Activated T-helper 17 cell treated with anti-CD3 and anti-CD28 coated beads, Interleukin-2, amount 50 U/mL, for 72 hours (primary cell): Measurements from ENCODE around the gene HEPACAM2. TPM values are rescaled to one million over a fixed set of nuclear protein-coding genes. Genes with fewer than 3 reads are reported as not detected.

Source experiments
- ATAC-seq: fragments of 150-1000 bp; cut with Tn5 transposase; replicated peaks from 2 replicates; pipeline ENCODE4 v1.10.0; 2021; ENCODE audit warnings: mild to moderate bottlenecking, moderate library complexity
- H3K27ac Mint-ChIP-seq: one replicate; pipeline ENCODE4 v1.8.0; 2022; ENCODE audit warnings: mixed read lengths
- H3K27me3 Mint-ChIP-seq: one replicate; pipeline ENCODE4 v1.8.0; 2022; ENCODE audit warnings: mixed read lengths
- H3K36me3 Mint-ChIP-seq: one replicate; pipeline ENCODE4 v1.8.0; 2022; ENCODE audit warnings: low read depth, mild to moderate bottlenecking, mixed read lengths
- H3K4me1 Mint-ChIP-seq: one replicate; pipeline ENCODE4 v1.8.0; 2022; ENCODE audit warnings: mixed read lengths
- H3K4me3 Mint-ChIP-seq: one replicate; pipeline ENCODE4 v1.8.0; 2022; ENCODE audit warnings: mild to moderate bottlenecking, mixed read lengths
- H3K9me3 Mint-ChIP-seq: one replicate; pipeline ENCODE4 v1.8.0; 2022; ENCODE audit warnings: mixed read lengths
- total RNA-seq, 2 donors: library from RNA; stranded (reverse); gene quantifications; one replicate each; pipeline ENCODE4 v1.2.3, GENCODE V29; 2022

The HEPACAM2 gene
- total RNA-seq, 2 donors from 2014 or later = not detected

DNA sequence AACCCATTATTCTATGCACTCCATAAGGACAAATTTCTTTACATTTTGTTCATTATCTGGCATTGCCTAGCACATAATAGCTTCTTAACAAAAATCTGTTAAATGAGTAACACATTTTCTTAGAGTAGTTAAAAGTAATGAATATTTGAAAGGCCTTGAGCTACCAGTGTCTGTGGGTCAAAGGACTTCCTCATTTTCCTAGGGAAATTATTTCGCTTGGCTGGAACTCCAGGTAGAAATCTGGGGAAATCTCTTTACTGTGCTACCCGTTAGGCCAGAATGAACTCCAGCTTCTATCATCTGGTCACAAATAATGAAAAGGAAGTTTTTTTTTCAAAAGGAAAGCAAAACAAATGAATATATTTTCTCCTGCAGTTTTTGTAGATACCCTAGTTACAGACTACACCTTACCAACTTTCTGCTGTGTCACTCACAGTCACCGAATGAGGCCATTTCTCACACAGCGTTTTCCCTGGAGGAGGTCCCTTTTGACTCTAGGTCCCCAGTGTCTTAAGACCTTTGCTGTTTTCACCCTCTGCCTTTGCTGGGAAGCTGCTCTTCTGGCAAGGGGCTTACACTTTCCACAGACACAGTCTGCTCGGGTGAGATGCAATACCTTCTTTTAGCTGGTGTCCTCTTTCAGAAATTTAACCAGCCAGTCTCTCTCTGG is 79.7 kb downstream of the HEPACAM2 start:
- peak overlapping the region; percentile 92 for H3K4me3 Mint-ChIP-seq
- peak overlapping the region; percentile 98 for H3K27ac Mint-ChIP-seq
- ATAC-seq = peak; percentile 65
- no peaks in the 10 kb centered on the region for H3K36me3 Mint-ChIP-seq
- no peaks in the 10 kb centered on the region for H3K27me3 Mint-ChIP-seq
- peaks cover 6% of the 10 kb centered on the region for H3K9me3 Mint-ChIP-seq
- H3K4me1 Mint-ChIP-seq = peaks cover 26% of the 10 kb centered on the region

- no peaks in the 10 kb centered on the region for H3K27me3 Mint-ChIP-seq
- H3K9me3 Mint-ChIP-seq = peaks cover 6% of the 10 kb centered on the region
- ATAC-seq = no peak
- peak overlapping the region; percentile 67 for H3K27ac Mint-ChIP-seq
- H3K4me3 Mint-ChIP-seq = peak overlapping the region; percentile 92
- peaks cover 26% of the 10 kb centered on the region for H3K4me1 Mint-ChIP-seq
- no peaks in the 10 kb centered on the region for H3K36me3 Mint-ChIP-seq
Observed at GRCh38 chr7:93146036-93146435, 80.2 kb downstream of the HEPACAM2 start.

GRCh38 chr7:93145354-93145753 is 80.9 kb downstream of the HEPACAM2 start:
- peaks cover 6% of the 10 kb centered on the region for H3K9me3 Mint-ChIP-seq
- no peaks in the 10 kb centered on the region for H3K36me3 Mint-ChIP-seq
- ATAC-seq = no peak
- peaks cover 26% of the 10 kb centered on the region for H3K4me1 Mint-ChIP-seq
- H3K27me3 Mint-ChIP-seq = no peaks in the 10 kb centered on the region
- H3K27ac Mint-ChIP-seq = no peak overlapping the region
- peak overlapping the region; percentile 92 for H3K4me3 Mint-ChIP-seq

DNA sequence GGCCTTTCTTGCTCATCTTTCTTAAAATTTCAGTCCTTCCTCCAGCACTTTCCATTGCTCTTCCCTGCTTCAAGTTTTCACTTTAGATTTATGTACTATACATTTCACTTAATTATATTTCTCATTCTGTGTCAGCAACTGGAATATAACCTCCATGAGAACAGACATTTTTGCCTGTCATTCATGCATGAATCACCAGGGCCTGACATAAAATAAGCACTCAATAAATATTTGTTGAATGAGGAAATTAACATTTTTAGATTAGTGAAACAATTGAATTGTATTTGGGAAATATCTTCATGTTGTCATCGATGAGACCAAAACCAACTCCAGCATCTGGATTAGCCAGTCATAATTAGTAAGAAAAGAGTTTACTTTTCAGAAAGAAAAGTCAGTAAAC is 84.1 kb downstream of the HEPACAM2 start:
- Mint-ChIP-seq H3K36me3 (peaks cover 13% of the 10 kb centered on the region), H3K9me3 (peaks cover 5% of the 10 kb centered on the region), H3K27ac (no peak overlapping the region), H3K4me3 (no peak overlapping the region), H3K27me3 (no peaks in the 10 kb centered on the region), H3K4me1 (peaks cover 15% of the 10 kb centered on the region)
- ATAC-seq = no peak

DNA sequence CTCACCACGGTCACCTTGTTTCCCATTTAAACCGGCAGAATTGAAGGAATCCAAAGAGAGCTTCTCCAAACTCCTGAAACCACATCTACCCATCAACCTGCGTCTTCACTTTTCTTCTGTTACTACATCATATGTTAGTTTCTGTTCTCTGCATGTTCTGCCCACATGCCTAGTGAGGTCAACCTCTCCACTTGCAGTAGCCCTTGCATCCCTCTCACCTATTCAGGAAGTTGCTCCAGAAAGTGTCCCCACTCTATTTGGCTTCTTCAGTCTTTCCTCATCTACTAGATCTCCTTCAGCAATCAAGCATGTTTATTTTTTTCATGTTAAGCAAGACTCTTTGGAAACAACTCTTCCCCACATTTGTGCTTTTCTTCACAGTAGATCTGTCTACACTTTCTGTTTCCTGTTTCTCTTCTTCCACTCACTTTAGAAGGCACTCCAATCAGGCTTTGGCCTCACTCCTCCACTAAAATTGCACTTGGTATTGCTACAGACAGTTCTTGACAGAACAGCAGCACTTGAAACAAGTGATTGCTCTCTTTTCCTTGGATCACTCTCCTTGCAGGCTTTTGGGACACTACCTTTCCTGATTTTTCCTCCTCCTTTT is 85.6 kb downstream of the HEPACAM2 start:
- no peak for ATAC-seq
- Mint-ChIP-seq H3K4me1 (peaks cover 4% of the 10 kb centered on the region), H3K27ac (no peak overlapping the region), H3K4me3 (no peak overlapping the region), H3K27me3 (no peaks in the 10 kb centered on the region), H3K36me3 (peaks cover 28% of the 10 kb centered on the region), H3K9me3 (peaks cover 5% of the 10 kb centered on the region)

DNA sequence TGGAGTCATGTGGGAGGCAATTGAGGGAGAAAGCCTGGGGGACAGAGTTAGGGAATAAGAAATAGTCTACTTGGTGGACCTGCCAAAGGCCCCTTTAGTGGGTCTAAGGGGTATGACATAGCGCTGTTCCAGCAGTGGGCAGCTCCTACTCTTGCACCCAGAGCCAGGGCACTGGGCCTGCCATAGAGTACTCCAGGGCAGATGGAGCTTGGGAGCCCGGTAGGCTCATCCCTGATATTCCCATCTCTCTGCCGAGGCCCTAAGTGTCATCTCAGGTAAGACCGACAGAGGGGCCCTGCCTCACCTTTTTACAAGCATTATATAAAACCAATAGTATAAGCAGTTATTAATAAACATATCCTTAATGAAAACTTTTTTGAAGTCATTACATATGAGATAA is 87.7 kb downstream of the HEPACAM2 start:
- Mint-ChIP-seq H3K36me3 (peaks cover 48% of the 10 kb centered on the region), H3K9me3 (peaks cover 21% of the 10 kb centered on the region), H3K4me3 (no peak overlapping the region), H3K4me1 (peaks cover 3% of the 10 kb centered on the region), H3K27me3 (no peaks in the 10 kb centered on the region), H3K27ac (no peak overlapping the region)
- ATAC-seq = no peak

Other genes with a start within 250 kb of the HEPACAM2 start
- 10 to 100 TPM; 23.1 to 35.7 TPM for gene SAMD9, start 108.5 kb downstream of the HEPACAM2 start, total RNA-seq
- 10 to 100 TPM; 23.9 to 28.1 TPM for gene SAMD9L, start 78.1 kb downstream of the HEPACAM2 start, total RNA-seq
- gene VPS50, start 5.9 kb upstream of the HEPACAM2 start, total RNA-seq = 10 to 100 TPM; 20.4 to 27.4 TPM